ENCODE measurements around the gene KLHL15.
"Not testable (repeated sequence)": the region's sequence is repeated elsewhere in the genome, so short reads cannot be mapped to it uniquely, and the experiment has no call there.

Gene KLHL15

GRCh38 chrX:24017674-24018073 is 9.3 kb downstream of the KLHL15 start:
- no peak for DNase-seq

- peak in 4 of 6 experiments; percentile 1 to 32 (median 13) for DNase-seq
Measured at GRCh38 chrX:24014388-24015018, 12.5 kb downstream of the KLHL15 start.

- no peak for DNase-seq
Measured at GRCh38 chrX:24012266-24012665, 14.7 kb downstream of the KLHL15 start.

GRCh38 chrX:24005867-24006266 is 21.1 kb downstream of the KLHL15 start:
- DNase-seq = no peak

GRCh38 chrX:24005028-24005427 is 22.0 kb downstream of the KLHL15 start:
- DNase-seq = no peak

- no peak for DNase-seq
Measured at GRCh38 chrX:24002792-24003191, 24.2 kb downstream of the KLHL15 start.

- DNase-seq = no peak
Measured at GRCh38 chrX:24002167-24002566, 24.8 kb downstream of the KLHL15 start.

GRCh38 chrX:23999671-24000070 is 27.3 kb downstream of the KLHL15 start:
- no peak for DNase-seq

- DNase-seq = no peak
Measured at GRCh38 chrX:23993012-23993633, 33.9 kb downstream of the KLHL15 start.

GRCh38 chrX:23992431-23992830 is 34.6 kb downstream of the KLHL15 start:
- no peak for DNase-seq

- no peak for DNase-seq
Measured at GRCh38 chrX:23990455-23990854, 36.5 kb downstream of the KLHL15 start.

GRCh38 chrX:23989689-23990088 is 37.3 kb downstream of the KLHL15 start:
- no peak for DNase-seq

GRCh38 chrX:23982891-23983290 is 44.1 kb downstream of the KLHL15 start:
- no peak for DNase-seq

GRCh38 chrX:23981711-23982110 is 45.3 kb downstream of the KLHL15 start:
- no peak for DNase-seq

- DNase-seq = no peak
Measured at GRCh38 chrX:23981222-23981621, 45.8 kb downstream of the KLHL15 start.

GRCh38 chrX:23980011-23980441 is 47.0 kb downstream of the KLHL15 start:
- no peak for DNase-seq

- DNase-seq = no peak
Measured at GRCh38 chrX:23978491-23978890, 48.5 kb downstream of the KLHL15 start.

- DNase-seq = not testable (repeated sequence)
Measured at GRCh38 chrX:23965630-23966029, 61.4 kb downstream of the KLHL15 start.

- no peak for DNase-seq
Measured at GRCh38 chrX:23964191-23964590, 62.8 kb downstream of the KLHL15 start.

GRCh38 chrX:23959781-23960180 is 67.2 kb downstream of the KLHL15 start:
- DNase-seq = peak in 5 of 6 experiments; percentile 1 to 67 (median 53)

GRCh38 chrX:23954396-23954795 is 72.6 kb downstream of the KLHL15 start:
- no peak for DNase-seq

GRCh38 chrX:23953908-23954269 is 73.1 kb downstream of the KLHL15 start:
- peak in 2 of 6 experiments; percentile 7 to 20 for DNase-seq

- DNase-seq = peak in 3 of 6 experiments; percentile 38 to 57 (median 45)
Measured at GRCh38 chrX:23952984-23953907, 73.7 kb downstream of the KLHL15 start.

GRCh38 chrX:23952391-23952790 is 74.6 kb downstream of the KLHL15 start:
- DNase-seq = no peak
